B cell (primary cell): Measurements from ENCODE around the gene C5.

Experiments used
- CTCF ChIP-seq: fragments of 200-600 bp; IDR thresholded peaks from one replicate; pipeline ENCODE4 v1.8.0; 2022; ENCODE audit warnings: antibody characterized with exemption, mild to moderate bottlenecking
- EZH2 ChIP-seq: IDR thresholded peaks from 2 replicates; pipeline ENCODE4 v1.6.1; 2012; ENCODE audit warnings: borderline replicate concordance, low read depth, mild to moderate bottlenecking, moderate library complexity, low read length; ENCODE audit not compliant: insufficient read depth, poor library complexity, severe bottlenecking

- no peak for TF ChIP-seq EZH2
- no peak for TF ChIP-seq CTCF
Observed at GRCh38 chr9:120997502-120997901, 52.6 kb downstream of the C5 start.
